ENCODE measurements around the gene MELTF. TPM values are rescaled to one million over a fixed set of nuclear protein-coding genes. Genes with fewer than 3 reads are reported as not detected.

MELTF gene
- total RNA-seq, 1 experiment from 2014 or later: 9.2 TPM

DNA sequence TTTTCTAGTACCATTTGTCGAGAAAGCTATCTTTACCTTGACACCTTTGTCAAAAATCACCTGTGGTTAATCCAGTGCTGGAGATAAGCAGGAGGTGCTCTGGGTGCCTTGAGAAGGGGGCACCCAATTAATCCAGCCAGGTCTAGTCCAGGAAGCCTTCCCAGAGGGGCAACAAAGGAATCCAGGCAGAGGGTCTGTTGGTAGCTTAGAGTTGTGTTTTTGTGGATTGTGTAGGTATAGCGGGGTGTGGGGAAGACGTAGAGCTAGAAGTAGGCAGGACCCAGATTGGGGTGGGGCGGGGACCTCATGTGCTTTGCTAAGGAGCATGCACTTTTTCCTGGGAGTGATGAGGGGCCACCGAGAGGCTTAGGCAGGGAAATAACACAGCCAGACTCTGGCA, 55.0 kb downstream of the MELTF start:
- Histone ChIP-seq H2AFZ (ENCODE audit: low read length) (no peak overlapping the region), H2BK5ac (ENCODE audit: insufficient read length, low read length) (no peak overlapping the region), H2AK5ac (ENCODE audit: insufficient read length, low read length) (no peak overlapping the region), H3K18ac (ENCODE audit: insufficient read length, low read depth, low read length) (no peak overlapping the region), H2BK20ac (ENCODE audit: low read depth, low read length, poor library complexity, severe bottlenecking) (no peak overlapping the region), H2BK120ac (ENCODE audit: low read depth, low read length, poor library complexity, severe bottlenecking) (no peak overlapping the region), H3K27ac (ENCODE audit: insufficient read length, low read depth, low read length) (no peak overlapping the region), H4K20me1 (ENCODE audit: control insufficient read depth, insufficient read depth, insufficient read length) (no peaks in the 10 kb centered on the region), H3K4ac (ENCODE audit: low read depth, low read length) (no peak overlapping the region), H3K23me2 (ENCODE audit: insufficient read length, low read depth, low read length, poor library complexity, severe bottlenecking) (no peaks in the 10 kb centered on the region), H3K79me2 (ENCODE audit: insufficient read depth, low read length) (no peaks in the 10 kb centered on the region), H4K8ac (replicated peaks; ENCODE audit: insufficient read length, low read depth, low read length) (no peak overlapping the region), H3K23ac (ENCODE audit: insufficient read length, low read depth, low read length) (no peak overlapping the region), H3T11ph (ENCODE audit: low read length) (no peak overlapping the region), H2BK12ac (ENCODE audit: insufficient read length, low read depth, low read length) (no peak overlapping the region), H3K9ac (ENCODE audit: extremely low read depth, insufficient read length, low read length) (no peak overlapping the region), H4K91ac (ENCODE audit: insufficient read length, low read depth, low read length) (no peak overlapping the region), H4K5ac (ENCODE audit: insufficient read length, low read depth, low read length) (no peak overlapping the region), H3K14ac (ENCODE audit: insufficient read depth, low read length) (no peak overlapping the region), H3K79me1 (ENCODE audit: insufficient read depth, low read depth, low read length, poor library complexity, severe bottlenecking) (no peaks in the 10 kb centered on the region), H3K56ac (ENCODE audit: insufficient read length, low read depth, low read length) (no peak overlapping the region), H2BK15ac (ENCODE audit: low read depth, low read length) (no peak overlapping the region), H3K4me1 (ENCODE audit: insufficient read depth, low read length) (no peaks in the 10 kb centered on the region; the same call in 1 of the 2 replicates), H3K9me3 (ENCODE audit: control insufficient read depth, low read depth, low read length) (peaks cover 3% of the 10 kb centered on the region), H3K4me2 (ENCODE audit: insufficient read depth, insufficient read length, low read length) (no peak overlapping the region), H3K27me3 (ENCODE audit: insufficient read depth, low read length) (peaks cover 14% of the 10 kb centered on the region; the same call in 1 of the 2 replicates)
- Mint-ChIP-seq H3K27ac (no peak overlapping the region; a peak in 1 of 7 replicates), H3K4me1 (peaks cover 3 to 4% of the 10 kb centered on the region in 2 experiments; a peak in 3 of 4 replicates), H3K9me3 (peaks cover 11 to 17% of the 10 kb centered on the region in 2 experiments), H3K27me3 (ENCODE audit: low read depth) (peaks cover 51% of the 10 kb centered on the region), H3K4me3 (no peak overlapping the region), H3K36me3 (ENCODE audit: insufficient read depth in 1 of 3, low read depth in 3 of 3) (peaks cover 0 to 8% (median 4%) of the 10 kb centered on the region in 3 experiments; a peak in 2 of 7 replicates)
- no peak for DNase-seq
- TF ChIP-seq, protein P1, sequence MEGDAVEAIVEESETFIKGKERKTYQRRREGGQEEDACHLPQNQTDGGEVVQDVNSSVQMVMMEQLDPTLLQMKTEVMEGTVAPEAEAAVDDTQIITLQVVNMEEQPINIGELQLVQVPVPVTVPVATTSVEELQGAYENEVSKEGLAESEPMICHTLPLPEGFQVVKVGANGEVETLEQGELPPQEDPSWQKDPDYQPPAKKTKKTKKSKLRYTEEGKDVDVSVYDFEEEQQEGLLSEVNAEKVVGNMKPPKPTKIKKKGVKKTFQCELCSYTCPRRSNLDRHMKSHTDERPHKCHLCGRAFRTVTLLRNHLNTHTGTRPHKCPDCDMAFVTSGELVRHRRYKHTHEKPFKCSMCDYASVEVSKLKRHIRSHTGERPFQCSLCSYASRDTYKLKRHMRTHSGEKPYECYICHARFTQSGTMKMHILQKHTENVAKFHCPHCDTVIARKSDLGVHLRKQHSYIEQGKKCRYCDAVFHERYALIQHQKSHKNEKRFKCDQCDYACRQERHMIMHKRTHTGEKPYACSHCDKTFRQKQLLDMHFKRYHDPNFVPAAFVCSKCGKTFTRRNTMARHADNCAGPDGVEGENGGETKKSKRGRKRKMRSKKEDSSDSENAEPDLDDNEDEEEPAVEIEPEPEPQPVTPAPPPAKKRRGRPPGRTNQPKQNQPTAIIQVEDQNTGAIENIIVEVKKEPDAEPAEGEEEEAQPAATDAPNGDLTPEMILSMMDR (conservative IDR thresholded peaks at IDR 0.05): no peak
- WGBS (ENCODE audit: extremely low coverage, insufficient read length, low lambda C conversion rate): no CpG with 5 or more reads among the region's 5 CpGs

Data from H9 (cell line).